Middle frontal gyrus (tissue), 1 donor: Measurements from ENCODE around the gene APOH.

ENCODE experiments used
- DNase-seq: peaks from one replicate; pipeline ENCODE4 v3.0.0-alpha.2; 2015; ENCODE audit warnings: low spot score; ENCODE audit errors: extremely low spot score

APOH gene

DNA sequence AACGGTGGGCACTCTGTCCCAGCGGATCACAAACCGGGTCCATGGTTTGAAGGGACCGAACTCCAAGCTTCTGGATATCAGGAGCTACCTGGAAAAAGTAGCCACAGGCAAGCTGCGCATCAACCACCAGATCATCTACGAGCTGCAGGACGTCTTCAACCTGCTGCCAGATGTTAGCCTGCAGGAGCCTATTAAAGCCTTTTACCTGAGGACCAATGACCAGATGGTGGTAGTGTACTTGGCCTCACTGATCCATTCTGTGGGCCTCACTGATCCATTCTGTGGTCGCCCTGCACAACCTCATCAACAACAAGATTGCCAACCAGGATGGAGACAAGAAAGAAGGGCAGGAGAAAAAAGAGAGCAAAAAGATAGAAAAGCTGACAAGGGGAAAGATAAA lies 31.0 kb downstream of the APOH start:
- DNase-seq: no peak

DNA sequence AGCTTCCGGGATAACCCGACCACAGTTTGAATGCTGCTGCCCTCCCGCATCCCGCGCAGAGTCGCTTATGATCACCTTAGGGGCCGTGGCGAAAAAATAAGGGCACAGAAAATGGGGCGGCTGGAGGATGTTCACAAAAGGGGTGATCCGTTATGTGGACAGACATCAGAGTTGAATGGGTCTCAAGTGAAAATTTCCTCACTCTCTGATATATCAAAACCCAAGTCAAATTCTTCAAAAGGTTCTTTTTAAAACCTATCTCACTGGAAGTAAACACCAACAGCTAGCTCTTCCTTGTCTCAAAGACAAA lies 36.9 kb downstream of the APOH start:
- DNase-seq: no peak

DNA sequence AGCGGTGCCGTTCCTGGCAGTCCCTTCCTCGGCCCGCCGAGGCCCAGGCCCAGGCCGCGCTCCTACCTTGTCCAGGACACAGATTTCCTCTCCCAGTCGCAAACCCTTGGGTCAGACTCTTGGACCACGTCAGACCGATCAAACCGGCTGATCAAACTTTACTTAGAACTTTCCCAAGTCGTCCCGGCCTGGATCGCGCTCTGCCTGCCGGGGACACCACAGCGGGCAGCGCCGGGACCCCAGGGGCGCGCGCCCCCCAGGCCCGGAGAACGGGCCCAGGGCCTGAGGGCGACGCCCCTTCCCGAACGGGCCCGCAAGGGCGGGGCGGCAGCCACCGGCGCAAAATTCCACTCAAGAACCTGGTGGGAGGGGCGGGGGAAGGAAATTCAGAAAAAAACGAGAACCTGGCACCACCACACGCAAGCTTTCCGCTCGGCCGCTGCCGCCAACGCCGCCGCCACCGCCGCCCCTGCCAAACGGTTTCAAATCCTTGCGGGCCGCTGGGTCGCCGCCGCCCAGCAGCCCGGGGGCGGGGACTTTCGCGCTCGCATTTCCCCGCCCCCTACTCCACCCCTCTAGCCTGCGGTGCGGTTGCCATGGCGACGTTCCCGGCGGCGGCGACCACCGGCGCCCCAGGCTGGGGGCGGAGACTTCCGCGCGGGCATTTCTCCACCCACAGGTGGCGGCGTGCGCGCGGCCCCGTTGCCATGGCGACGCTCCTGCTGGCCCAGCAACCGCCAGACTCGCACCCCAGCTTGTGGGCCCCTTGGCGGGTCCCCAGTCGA lies 37.4 kb downstream of the APOH start, which contains the start of gene CEP112:
Gene CEP112 (minus strand): TSS at position 541 of the 785 bp plus-strand sequence.
- no peak for DNase-seq

DNA sequence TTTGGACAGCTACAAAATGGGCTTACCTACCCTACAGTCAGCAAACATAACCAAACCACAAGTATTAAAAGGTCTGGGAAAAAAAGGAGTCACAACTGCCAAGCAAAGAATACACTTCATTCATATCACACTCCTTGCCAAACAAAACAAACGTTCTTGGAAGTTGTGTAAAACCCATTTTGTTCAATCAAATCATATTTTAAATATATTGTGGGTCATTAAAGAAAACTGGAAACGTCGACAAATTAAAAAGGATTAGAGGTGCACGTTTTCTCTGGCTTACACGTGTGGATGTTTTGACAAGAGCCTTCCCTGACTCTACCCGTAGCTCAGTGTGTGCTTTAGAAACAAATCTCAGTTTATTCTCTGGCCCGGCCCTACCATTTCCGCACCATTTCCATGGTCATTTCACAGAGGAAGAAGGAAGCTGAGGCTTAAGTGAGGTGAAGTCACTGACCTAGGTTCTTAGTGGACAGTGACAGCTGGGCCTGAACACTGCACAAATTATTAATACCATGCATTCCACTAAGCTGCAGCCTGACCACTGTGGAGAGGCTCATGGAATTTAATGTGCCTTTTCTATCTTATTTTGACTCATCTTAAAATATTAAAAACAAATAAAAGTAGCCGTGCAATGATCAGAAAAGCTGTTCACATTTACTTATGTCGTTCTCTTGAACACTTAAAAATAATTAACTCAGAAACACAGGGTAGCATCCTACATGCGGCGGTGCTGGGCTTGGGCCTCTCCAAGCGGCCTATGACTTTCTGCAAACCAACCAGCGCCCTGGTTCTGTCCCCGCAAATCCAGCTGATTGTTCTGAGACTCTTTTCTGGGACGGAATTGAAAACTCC lies 38.2 kb downstream of the APOH start:
- DNase-seq: no peak

DNA sequence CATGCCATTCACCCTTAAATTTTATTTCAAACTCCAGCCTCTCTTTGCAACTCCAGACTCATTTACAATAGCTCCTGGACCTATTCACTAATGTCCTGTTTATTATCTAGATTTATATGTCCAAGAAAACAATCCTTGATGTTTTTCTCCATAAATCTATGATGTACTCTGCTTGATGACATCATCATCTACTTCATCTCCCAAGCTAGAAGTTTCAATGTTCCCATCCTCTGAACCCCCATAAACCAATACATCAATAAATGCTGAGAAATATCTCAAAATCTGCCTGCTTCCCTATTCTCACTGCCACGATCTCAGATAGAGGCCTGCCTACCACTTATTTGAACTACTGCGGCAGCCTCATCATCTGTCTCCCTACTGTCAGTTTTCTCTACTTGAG lies 41.5 kb downstream of the APOH start:
- no peak for DNase-seq

DNA sequence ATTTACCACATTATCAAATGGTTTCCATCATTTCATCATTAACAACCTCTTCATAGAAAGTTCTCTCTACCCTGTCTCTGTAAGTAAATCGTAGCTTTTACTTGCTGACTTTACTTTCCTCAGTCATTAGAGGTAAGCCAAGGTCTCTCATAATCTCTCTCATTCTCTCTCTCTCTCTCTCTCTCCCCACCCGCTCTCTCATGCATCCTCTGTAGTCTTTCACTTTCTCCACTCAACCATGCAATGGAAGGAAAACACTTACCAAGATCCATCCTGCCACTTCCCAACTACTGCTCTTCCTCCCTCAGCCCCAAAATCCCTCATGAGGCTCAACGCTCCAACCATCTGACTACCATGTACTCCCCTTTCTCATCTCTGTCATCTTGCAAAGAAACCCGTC lies 43.4 kb downstream of the APOH start:
- DNase-seq: no peak

DNA sequence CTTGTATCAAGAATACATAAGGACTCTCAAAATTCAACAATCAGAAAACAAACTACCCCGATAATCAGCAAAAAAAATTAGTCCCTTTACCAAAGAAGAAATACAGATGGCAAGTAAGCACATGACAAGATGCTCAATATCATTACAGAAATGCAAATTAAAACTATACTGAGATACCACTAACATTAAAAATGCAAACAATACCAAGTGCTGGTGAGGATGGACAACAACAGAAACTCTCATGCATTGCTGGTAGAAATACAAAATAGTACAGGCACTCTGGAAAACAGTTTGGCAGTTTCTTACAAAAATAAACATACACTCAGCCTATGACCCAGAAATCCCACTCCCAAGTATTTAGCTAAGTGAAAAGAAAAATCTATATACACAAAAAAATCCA lies 44.8 kb downstream of the APOH start:
- no peak for DNase-seq

DNA sequence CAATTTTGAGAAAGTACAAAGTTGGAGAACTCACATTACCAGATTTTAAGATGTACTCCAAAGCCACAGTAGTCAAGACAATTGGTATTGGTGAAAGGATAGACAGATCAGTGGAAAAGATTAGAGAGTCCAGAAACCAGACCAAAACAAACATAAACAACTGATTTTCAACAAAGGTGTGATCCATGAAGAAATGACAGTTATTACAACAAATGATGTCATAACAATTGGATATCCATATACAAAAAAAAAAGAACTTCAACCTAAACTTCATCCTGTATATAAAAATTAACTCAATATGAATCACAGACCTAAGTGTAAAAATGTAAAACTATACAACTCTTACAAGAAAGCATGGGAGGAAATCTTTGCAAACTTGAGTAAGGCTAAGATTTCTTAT lies 45.7 kb downstream of the APOH start:
- no peak for DNase-seq

DNA sequence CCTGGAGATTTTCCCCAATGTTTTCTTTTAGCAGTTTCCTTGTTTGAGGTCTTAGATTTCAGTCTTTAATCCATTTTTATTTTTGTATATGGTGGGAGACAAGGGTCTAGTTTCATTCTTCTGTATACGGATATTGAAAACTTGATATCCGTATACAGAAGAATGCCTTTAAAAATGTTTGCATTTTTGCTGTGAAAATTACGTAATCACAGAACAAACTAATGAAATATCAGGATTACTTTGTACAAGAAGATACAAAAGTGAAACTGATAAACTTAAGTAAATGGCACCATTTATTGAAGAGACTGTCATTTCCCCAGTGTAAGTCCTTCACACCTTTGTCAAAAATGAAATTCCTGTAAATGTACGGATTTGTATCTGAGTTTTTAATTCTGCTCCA lies 50.6 kb downstream of the APOH start:
- no peak for DNase-seq

DNA sequence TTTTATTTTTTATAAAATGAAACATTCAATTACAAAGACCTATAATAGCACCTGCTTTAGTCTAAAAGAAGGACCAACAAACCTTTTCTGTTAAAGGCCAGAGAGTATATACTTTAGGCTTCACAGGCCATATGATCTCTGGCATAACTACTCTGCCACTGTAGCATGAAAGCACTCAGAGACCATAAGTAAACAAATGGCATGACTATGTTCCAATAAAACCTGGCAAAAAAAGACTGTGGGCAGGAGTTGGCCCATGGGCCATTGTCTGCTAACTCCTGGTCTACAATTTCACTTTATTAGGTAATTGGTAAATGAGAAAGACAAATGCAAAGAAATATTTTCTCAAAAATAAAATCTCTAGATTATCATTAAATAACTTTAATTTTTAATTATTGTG lies 52.2 kb downstream of the APOH start:
- DNase-seq: no peak

DNA sequence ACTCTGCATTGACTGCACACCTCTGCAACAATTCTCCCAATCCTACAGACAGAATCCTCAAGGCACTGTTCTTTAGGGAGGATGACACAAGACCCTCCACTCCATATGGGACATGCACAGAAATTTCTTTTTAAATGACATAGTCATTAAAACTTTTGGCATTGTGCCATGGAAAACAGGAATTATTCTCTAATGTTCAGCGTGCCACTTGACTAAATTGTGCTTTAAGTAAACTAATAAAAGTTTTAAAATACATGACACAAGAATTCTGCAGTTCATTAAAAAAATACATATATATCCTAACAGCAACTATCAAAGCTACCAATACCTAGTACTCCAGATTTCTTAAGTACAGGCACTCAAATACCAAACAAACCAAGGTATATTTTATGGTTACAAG lies 53.3 kb downstream of the APOH start:
- no peak for DNase-seq

DNA sequence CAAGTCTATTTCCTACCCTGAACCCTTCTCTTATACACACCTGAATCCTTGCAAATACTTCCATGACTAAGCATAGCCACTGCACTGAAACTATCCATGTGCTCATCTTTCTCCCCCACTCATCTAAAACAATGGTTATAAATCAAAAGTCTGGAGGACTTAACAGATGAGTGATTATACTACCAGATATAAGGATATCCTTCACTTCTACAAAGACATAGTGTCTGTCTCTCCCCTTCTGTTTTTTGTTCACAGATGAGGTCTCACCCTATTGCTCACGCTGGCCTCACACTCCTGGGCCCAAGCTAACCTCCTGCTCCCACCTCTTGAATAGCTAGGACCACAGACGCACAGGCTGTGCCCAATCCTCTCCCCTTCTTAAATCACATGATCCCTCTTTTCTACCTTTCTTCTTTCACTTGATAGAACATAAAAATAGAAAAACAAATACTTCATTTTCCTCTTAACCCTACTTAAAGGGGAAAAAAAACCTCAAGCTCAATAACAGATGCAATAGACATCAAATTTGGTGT lies 56.5 kb downstream of the APOH start:
- DNase-seq: no peak

DNA sequence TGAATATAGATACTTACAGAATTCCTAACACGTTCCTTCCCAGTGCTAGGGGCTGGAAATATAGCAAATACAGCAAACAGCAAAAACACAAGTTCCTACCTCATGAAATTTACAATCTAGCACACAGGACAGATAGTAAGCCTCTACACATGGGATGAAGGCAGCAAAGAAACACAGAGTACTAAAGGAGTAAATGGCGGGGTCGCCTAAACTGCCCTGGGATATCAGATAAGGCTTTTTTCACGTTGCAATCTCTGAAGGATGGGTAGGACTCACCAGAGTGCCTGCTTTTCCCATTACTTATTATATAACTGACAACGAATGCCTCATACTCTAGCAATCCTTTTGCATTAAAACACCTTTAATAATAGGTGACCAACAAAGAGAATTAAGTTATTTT lies 57.1 kb downstream of the APOH start:
- DNase-seq: no peak

DNA sequence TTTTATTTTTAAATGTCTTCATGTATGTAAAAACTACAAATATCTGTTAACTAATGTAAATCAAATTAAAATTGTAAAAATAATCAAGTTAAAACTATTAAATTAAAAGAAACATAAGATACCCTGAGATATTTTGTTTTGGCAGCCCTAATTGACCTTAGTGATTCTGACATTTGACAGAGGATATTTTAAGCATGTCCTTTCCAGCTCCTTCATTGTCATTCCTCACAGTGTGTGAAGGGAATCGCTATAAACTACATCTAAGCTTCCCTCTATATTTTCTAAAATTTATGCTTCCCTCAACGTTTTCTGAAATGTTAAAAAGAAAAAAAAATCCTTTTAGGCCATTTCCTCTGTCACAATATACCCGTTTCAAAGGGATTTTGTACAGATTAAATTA lies 57.5 kb downstream of the APOH start:
- no peak for DNase-seq

DNA sequence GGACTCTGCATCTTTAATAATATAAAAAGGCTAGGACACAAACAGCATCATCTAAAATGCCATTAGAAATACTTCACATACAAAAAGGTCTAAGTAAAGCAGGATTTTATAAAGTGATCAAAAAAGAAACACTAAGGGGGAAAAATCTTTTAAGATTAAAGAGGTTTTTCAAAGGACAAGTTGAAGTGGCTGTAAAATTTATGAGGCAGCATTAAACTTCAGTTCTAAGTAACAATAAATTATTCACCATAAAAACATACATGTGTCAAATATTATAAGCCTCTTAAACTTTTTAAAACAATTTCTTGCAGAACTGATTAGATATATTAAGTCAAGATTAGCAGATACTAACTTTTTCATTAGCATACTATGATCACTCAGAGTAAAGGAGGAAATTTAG lies 58.0 kb downstream of the APOH start:
- DNase-seq: no peak

DNA sequence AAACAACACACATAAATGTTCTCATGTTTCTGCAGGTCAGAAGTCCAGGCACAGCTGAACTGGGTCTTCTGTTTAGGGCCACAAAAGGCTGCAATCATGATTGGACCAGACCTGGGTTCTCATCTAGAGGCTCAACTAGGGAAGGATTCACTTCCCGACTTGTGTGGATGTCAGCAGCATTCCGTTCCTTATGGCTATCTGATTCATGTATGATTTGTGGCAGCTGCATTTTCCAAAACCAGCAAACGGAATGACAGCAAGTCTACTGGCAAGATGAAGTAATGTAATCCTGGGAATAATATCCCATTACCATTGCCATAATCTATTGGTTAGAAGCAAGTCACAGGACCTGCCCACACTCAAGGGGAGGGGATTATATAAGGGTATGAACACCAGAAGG lies 59.4 kb downstream of the APOH start:
- no peak for DNase-seq

DNA sequence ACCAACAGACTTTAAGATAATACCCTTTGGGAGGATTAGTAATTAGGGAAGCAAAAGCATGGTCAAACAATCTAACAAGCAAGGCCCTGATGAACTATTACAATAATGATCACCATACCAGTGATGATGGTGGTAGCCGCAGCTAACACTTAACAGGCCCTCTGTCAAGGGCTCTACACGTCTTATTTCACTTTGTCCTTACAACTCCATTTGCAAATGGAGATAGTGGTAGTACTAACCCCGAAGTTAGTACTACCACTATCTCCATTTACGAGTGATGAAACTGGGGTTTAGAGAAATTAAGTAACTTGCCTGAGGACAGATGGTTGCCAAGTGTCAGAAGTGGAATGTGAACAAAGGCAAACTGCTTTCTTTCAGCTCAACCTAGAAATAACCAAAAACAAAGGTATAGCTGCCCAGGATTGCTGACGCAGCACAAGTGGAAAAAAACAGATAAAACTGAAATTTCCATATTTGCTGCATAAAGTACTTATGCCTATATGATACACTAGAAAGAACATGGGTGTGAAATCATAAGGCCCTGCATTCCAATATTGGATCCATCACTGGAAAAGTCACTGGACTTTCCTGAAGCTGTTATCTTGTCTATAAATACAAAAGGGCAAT lies 61.9 kb downstream of the APOH start:
- DNase-seq: no peak

DNA sequence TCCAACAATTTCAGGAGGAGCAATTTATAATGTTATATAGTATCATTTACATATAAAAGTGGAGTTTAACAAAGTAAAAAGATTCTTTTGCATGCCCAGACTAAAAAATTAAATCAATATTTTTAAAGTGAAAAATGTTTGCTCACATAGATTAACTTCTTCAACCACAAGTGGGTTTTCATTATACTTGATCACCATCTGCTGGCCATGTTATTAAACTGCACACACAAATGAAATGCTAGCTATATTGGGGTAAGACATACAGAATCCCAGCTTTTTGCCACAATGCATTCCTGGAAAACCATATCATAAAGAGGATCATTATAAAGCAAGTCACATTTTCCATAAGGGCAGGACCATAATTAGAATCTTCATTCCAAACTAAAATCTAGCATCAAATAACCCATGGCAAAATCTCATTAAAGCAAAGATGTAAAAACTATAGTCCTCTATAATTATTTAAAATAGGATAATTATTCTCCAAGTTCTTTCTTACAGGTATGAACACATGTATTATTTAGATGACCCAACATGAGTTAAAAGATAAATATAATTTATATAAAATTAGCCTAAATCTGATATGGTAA lies 63.6 kb downstream of the APOH start:
- DNase-seq: peak; percentile 39
